Common myeloid progenitor, CD34-positive (primary cell): ENCODE data around the gene PTPRG.
"Not testable (repeated sequence)": the region's sequence is repeated elsewhere in the genome, so short reads cannot be mapped to it uniquely, and the experiment has no call there.

ENCODE experiments used
- CTCF ChIA-PET: fragments of 350-600 bp; sonication (Branson Sonifier 250); formaldehyde crosslinking; loops from one replicate; lab custom pipeline; 2021; ENCODE audit warnings: antibody characterized with exemption; lab: Charles Lee
- POLR2A ChIA-PET: fragments of 350-600 bp; sonication (Branson Sonifier 250); formaldehyde crosslinking; loops from one replicate; lab custom pipeline; 2021; ENCODE audit warnings: antibody characterized with exemption; lab: Charles Lee
- DNase-seq, 3 donors: peaks; one replicate each; pipeline versions ENCODE4 v3.0.0 to v3.0.0-alpha.2; 2013
- H3K27ac ChIP-seq, 2 experiments: 1 replicate in 1 of 2; 2 replicates in 1 of 2; pipeline ENCODE4 v1.7.0; 2013; ENCODE audit warnings: inconsistent platforms in 2 of 2, low read length in 2 of 2, mild to moderate bottlenecking in 2 of 2, low read depth in 1 of 2, moderate library complexity in 1 of 2; ENCODE audit not compliant: severe bottlenecking in 2 of 2, insufficient read depth in 1 of 2, poor library complexity in 1 of 2
- H3K27me3 ChIP-seq, 5 experiments: replicated peaks in 2 of 5; 1 replicate in 3 of 5; 2 replicates in 2 of 5; pipeline versions ENCODE4 v1.6.1 to v1.7.0; 2013; ENCODE audit warnings: low read length in 4 of 5, mild to moderate bottlenecking in 2 of 5, moderate library complexity in 2 of 5, inconsistent platforms in 1 of 5; ENCODE audit not compliant: insufficient read depth in 5 of 5, control insufficient read depth in 4 of 5
- H3K36me3 ChIP-seq, 4 experiments: 1 replicate in 2 of 4; 2 replicates in 2 of 4; pipeline versions ENCODE4 v1.6.1 to v1.7.0; 2013; ENCODE audit warnings: low read length in 3 of 4, control low read depth in 1 of 4, mild to moderate bottlenecking in 1 of 4; ENCODE audit not compliant: control insufficient read depth in 4 of 4, insufficient read depth in 4 of 4
- H3K4me1 ChIP-seq, 4 experiments: 1 replicate in 3 of 4; 2 replicates in 1 of 4; pipeline versions ENCODE4 v1.6.1 to v1.7.1; 2013; ENCODE audit warnings: low read length in 3 of 4, mild to moderate bottlenecking in 3 of 4, control low read depth in 1 of 4, inconsistent platforms in 1 of 4, moderate library complexity in 1 of 4; ENCODE audit not compliant: control insufficient read depth in 4 of 4, insufficient read depth in 4 of 4; ENCODE audit errors: control extremely low read depth in 1 of 4
- H3K4me3 ChIP-seq, 7 experiments: 1 replicate in 4 of 7; 2 replicates in 3 of 7; pipeline versions ENCODE4 v1.5.1 to v1.7.0; 2013; ENCODE audit warnings: mild to moderate bottlenecking in 7 of 7, low read length in 6 of 7, moderate library complexity in 6 of 7, inconsistent platforms in 2 of 7, low read depth in 2 of 7, control low read depth in 1 of 7; ENCODE audit not compliant: insufficient read depth in 4 of 7, control insufficient read depth in 1 of 7; ENCODE audit errors: extremely low read depth in 1 of 7
- H3K9me3 ChIP-seq, 5 experiments: 1 replicate in 4 of 5; 2 replicates in 1 of 5; pipeline versions ENCODE4 v1.6.1 to v1.7.1; 2013; ENCODE audit warnings: low read length in 4 of 5, mild to moderate bottlenecking in 2 of 5, inconsistent platforms in 1 of 5, low read depth in 1 of 5, moderate library complexity in 1 of 5; ENCODE audit not compliant: control insufficient read depth in 4 of 5, insufficient read depth in 2 of 5; ENCODE audit errors: control extremely low read depth in 1 of 5
- WGBS: methylation state at CpG from one replicate; pipeline ENCODE4 v1.1.5; 2013; ENCODE audit not compliant: insufficient coverage; 5-methylcytosine and 5-hydroxymethylcytosine counted together

PTPRG gene

GRCh38 chr3:61687663-61688306 is 126.4 kb downstream of the PTPRG start:
- POLR2A ChIA-PET = no interaction called here
- CTCF ChIA-PET = no interaction called here
- no peak overlapping the region for H3K27ac ChIP-seq
- no peaks in the 10 kb centered on the region for H3K36me3 ChIP-seq
- WGBS = 81% methylated on average over 4 of the region's 5 CpGs
- H3K4me3 ChIP-seq = no peak overlapping the region
- H3K9me3 ChIP-seq = peaks cover 0 to 2% (median 0%) of the 10 kb centered on the region in 5 experiments
- no peaks in the 10 kb centered on the region for H3K4me1 ChIP-seq
- H3K27me3 ChIP-seq = peaks cover 0 to 3% (median 2%) of the 10 kb centered on the region in 5 experiments
- no peak for DNase-seq

DNA sequence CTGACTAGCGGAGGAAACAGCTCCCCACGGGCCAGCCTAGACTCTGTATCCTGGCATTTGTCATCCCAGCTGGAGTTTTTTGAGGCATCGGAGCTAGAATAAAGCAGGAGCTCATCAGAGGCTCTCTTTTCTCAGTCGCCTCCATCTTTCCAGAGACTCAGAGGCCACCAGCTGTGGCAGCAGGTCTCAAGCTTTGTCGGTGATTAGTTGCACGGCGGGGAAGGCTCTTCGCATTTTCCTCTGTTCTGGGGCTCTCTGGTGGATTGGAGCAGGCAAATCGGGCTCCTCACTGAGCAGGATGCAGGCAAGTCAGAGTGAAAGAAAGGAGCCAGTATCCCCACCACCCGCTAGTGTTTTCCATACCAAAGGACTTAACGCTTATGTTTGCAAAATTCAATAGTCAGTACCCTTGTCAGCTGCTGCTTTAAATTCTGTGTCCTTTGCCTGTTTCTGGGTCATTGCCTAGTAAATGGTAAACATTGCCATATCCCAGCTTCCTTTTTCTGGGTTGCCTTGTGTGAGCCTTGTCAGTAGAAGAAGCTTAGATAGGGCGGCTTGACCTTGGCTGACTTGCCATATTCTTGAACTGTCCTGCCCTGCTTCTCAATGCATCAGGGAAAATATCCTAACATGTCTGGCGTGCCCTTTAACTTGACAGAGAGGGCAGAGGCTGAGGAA is 127.1 kb downstream of the PTPRG start:
- DNase-seq = no peak
- Histone ChIP-seq H3K36me3 (no peaks in the 10 kb centered on the region), H3K9me3 (peaks cover 0 to 2% (median 0%) of the 10 kb centered on the region in 5 experiments), H3K27me3 (peaks cover 0 to 3% (median 2%) of the 10 kb centered on the region in 5 experiments), H3K4me3 (no peak overlapping the region), H3K27ac (no peak overlapping the region), H3K4me1 (no peaks in the 10 kb centered on the region)
- 73% methylated on average over 13 of the region's 13 CpGs for WGBS
- POLR2A ChIA-PET = no interaction called here
- CTCF ChIA-PET = no interaction called here

GRCh38 chr3:61690016-61690415 is 128.6 kb downstream of the PTPRG start:
- no peak overlapping the region for H3K27ac ChIP-seq
- 94% methylated on average over 5 of the region's 5 CpGs for WGBS
- no peaks in the 10 kb centered on the region for H3K36me3 ChIP-seq
- peaks cover 0 to 3% (median 2%) of the 10 kb centered on the region in 5 experiments for H3K27me3 ChIP-seq
- no peak overlapping the region for H3K4me3 ChIP-seq
- CTCF ChIA-PET = no interaction called here
- DNase-seq = no peak
- no peaks in the 10 kb centered on the region for H3K4me1 ChIP-seq
- POLR2A ChIA-PET = no interaction called here
- H3K9me3 ChIP-seq = peaks cover 0 to 2% (median 0%) of the 10 kb centered on the region in 5 experiments

- Histone ChIP-seq H3K27ac (no peak overlapping the region), H3K36me3 (no peaks in the 10 kb centered on the region), H3K9me3 (no peaks in the 10 kb centered on the region), H3K4me1 (no peaks in the 10 kb centered on the region), H3K27me3 (peaks cover 0 to 3% (median 0%) of the 10 kb centered on the region in 5 experiments), H3K4me3 (no peak overlapping the region)
- no CpG with 5 or more reads among the region's 2 CpGs for WGBS
- DNase-seq = no peak
- POLR2A ChIA-PET = no interaction called here
- CTCF ChIA-PET = no interaction called here
These were observed 130.1 kb downstream of the PTPRG start for GRCh38 chr3:61691466-61691865.

- ChIA-PET POLR2A (no interaction called here), CTCF (no interaction called here)
- Histone ChIP-seq H3K36me3 (no peaks in the 10 kb centered on the region), H3K27ac (no peak overlapping the region), H3K4me1 (no peaks in the 10 kb centered on the region), H3K27me3 (peaks cover 0 to 2% (median 0%) of the 10 kb centered on the region in 5 experiments), H3K9me3 (no peaks in the 10 kb centered on the region), H3K4me3 (no peak overlapping the region)
- WGBS = 100% methylated on average over 1 of the region's 2 CpGs
- DNase-seq = no peak
These were observed 135.9 kb downstream of the PTPRG start for GRCh38 chr3:61697301-61697700.

GRCh38 chr3:61698278-61699072 is 137.1 kb downstream of the PTPRG start:
- POLR2A ChIA-PET, DNase-seq, CTCF ChIA-PET, H3K27me3 ChIP-seq, H3K27ac ChIP-seq, H3K4me1 ChIP-seq, H3K9me3 ChIP-seq, H3K4me3 ChIP-seq, H3K36me3 ChIP-seq: not testable (repeated sequence)
- WGBS = no CpG with 5 or more reads among the region's 3 CpGs

GRCh38 chr3:61699622-61700021 is 138.3 kb downstream of the PTPRG start:
- H3K27ac ChIP-seq = no peak overlapping the region
- ChIA-PET POLR2A (no interaction called here), CTCF (no interaction called here)

More at GRCh38 chr3:61699622-61700021, 138.3 kb downstream of the PTPRG start:
- DNase-seq = no peak
- no peaks in the 10 kb centered on the region for H3K36me3 ChIP-seq
- H3K4me3 ChIP-seq = no peak overlapping the region
- peaks cover 0 to 2% (median 0%) of the 10 kb centered on the region in 5 experiments for H3K27me3 ChIP-seq
- no peaks in the 10 kb centered on the region for H3K9me3 ChIP-seq
- H3K4me1 ChIP-seq = no peaks in the 10 kb centered on the region
